ENCODE measurements around the gene ARHGAP22. TPM values are rescaled to one million over a fixed set of nuclear protein-coding genes. Genes with fewer than 3 reads are reported as not detected.

Gene ARHGAP22
- total RNA-seq, 1 donor from 2014 or later = 1.0 TPM

DNA sequence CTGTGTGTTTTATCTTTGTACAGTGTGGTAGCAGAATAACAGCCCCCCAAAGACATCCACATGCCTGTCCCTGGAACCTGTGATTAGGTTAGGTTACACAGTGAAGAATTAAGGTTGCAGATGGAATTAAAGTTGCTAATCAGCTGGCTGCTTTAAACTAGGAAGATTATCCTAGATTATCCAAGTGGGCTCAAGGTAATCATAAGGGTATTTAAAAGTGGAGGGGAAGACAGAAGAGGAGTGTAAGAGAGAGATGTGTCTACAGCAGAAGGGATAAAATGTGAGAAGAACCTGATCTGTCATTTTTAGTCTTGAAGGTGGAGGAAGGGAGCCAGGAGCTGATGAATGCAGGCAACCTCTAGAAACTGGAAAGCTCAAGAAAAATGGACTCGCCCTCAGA lies 117.6 kb downstream of the ARHGAP22 start:
- H3K9ac ChIP-seq (ENCODE audit: low read depth in 1 of 3, low read length in 3 of 3) = no peak overlapping the region
- H3K36me3 ChIP-seq (ENCODE audit: control insufficient read depth in 3 of 3, insufficient read depth in 3 of 3, low read length in 3 of 3) = no peaks in the 10 kb centered on the region
- no peaks in the 10 kb centered on the region for H3K27me3 ChIP-seq (ENCODE audit: control insufficient read depth in 3 of 3, insufficient read depth in 3 of 3, low read length in 3 of 3)
- no peak overlapping the region for H3K4me3 ChIP-seq (ENCODE audit: low read length in 3 of 3)
- H3K4me1 ChIP-seq (ENCODE audit: control insufficient read depth in 3 of 3, insufficient read depth in 3 of 3, low read length in 3 of 3) = no peaks in the 10 kb centered on the region
- H3K27ac ChIP-seq (ENCODE audit: low read depth, low read length) = no peak overlapping the region
- no peaks in the 10 kb centered on the region for H3K9me3 ChIP-seq (ENCODE audit: control insufficient read depth in 3 of 3, low read length in 3 of 3)

DNA sequence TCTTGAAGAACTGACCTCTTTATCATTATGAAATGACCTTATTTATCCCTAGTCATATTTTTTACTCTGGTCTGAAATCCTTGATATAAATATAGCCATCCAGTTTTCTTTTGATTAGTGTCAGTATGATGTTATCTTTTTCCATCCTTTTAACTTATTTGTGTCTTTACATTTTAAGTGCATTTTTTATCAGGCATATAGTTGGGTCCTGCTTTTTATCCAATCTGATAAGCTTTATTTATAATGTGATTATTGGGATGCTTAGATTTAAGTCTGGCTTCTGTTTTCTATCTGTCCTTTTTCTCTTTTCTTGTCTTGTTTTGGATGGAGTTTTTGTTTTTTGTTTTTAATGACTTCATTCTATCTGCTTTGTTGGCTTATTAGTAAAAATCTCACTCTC lies 119.2 kb downstream of the ARHGAP22 start:
- Histone ChIP-seq H3K4me1 (ENCODE audit: control insufficient read depth in 3 of 3, insufficient read depth in 3 of 3, low read length in 3 of 3) (no peaks in the 10 kb centered on the region), H3K36me3 (ENCODE audit: control insufficient read depth in 3 of 3, insufficient read depth in 3 of 3, low read length in 3 of 3) (no peaks in the 10 kb centered on the region), H3K27me3 (ENCODE audit: control insufficient read depth in 3 of 3, insufficient read depth in 3 of 3, low read length in 3 of 3) (peaks cover 0 to 4% (median 0%) of the 10 kb centered on the region in 3 donors), H3K9ac (ENCODE audit: low read depth in 1 of 3, low read length in 3 of 3) (no peak overlapping the region), H3K27ac (ENCODE audit: low read depth, low read length) (no peak overlapping the region), H3K4me3 (ENCODE audit: low read length in 3 of 3) (no peak overlapping the region), H3K9me3 (ENCODE audit: control insufficient read depth in 3 of 3, low read length in 3 of 3) (no peaks in the 10 kb centered on the region)

DNA sequence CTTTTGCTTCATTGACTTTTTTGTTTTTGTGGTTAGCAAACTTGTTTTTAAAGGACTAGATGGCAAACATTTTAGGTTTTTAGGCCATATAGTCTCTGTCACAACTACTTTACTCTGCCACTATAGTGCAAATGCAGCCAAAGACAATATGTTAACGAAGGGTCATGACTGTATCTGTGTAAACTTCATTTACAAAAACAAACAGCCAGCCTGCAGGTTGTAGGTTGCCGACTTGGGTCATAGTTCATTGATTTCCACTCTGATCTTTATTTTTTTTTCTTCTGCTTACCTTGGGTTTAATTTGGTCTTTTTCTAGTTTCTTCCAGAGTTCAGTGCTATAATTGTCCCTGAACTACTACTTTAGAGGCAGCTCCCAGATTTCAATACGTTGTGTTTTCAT lies 120.0 kb downstream of the ARHGAP22 start:
- H3K27ac ChIP-seq (ENCODE audit: low read depth, low read length) = no peak overlapping the region
- H3K4me3 ChIP-seq (ENCODE audit: low read length in 3 of 3) = no peak overlapping the region
- H3K9me3 ChIP-seq (ENCODE audit: control insufficient read depth in 3 of 3, low read length in 3 of 3) = no peaks in the 10 kb centered on the region
- no peak overlapping the region for H3K9ac ChIP-seq (ENCODE audit: low read depth in 1 of 3, low read length in 3 of 3)
- no peaks in the 10 kb centered on the region for H3K4me1 ChIP-seq (ENCODE audit: control insufficient read depth in 3 of 3, insufficient read depth in 3 of 3, low read length in 3 of 3)
- H3K36me3 ChIP-seq (ENCODE audit: control insufficient read depth in 3 of 3, insufficient read depth in 3 of 3, low read length in 3 of 3) = no peaks in the 10 kb centered on the region
- peaks cover 0 to 5% (median 2%) of the 10 kb centered on the region in 3 donors for H3K27me3 ChIP-seq (ENCODE audit: control insufficient read depth in 3 of 3, insufficient read depth in 3 of 3, low read length in 3 of 3)

DNA sequence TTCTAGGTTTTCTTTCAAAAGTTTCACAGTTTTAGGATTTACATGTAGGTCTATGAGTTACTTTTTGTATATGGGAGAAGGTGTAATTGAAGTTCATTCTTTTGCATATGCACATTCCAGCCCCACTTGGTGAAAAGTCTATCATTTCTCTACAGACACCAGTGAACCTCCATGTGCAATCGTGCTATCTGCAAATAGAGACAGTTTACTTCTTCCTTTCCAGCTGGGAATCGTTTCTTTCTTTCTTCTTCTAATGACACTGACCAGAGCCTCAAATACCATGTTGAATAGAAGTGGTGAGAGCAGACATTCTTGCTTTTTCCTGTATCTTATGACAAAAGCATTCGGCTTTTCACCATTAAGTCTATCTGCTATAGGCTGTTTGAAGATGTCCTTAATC lies 122.7 kb downstream of the ARHGAP22 start:
- no peak overlapping the region for H3K4me3 ChIP-seq (ENCODE audit: low read length in 3 of 3)

DNA sequence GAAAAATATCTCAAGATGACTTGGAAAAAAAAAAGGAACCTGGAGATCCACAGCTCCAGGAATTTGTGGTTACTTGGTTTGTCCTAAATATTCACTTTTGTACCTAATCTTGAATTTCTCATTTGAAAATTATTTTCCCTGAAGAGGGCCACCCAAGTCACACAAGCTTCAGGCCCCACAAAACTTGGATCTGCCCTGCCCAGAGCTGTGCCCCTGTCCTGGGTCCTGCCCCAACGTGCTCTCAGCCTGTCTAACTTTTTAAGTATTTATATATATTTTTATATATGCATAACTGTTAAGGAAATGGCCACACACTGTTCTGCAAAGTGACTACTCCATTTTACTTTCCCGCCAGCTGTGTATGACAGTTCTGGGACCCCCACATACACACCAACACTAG lies 123.5 kb downstream of the ARHGAP22 start:
- Histone ChIP-seq H3K9ac (ENCODE audit: low read depth in 1 of 3, low read length in 3 of 3) (no peak overlapping the region), H3K4me1 (ENCODE audit: control insufficient read depth in 3 of 3, insufficient read depth in 3 of 3, low read length in 3 of 3) (no peaks in the 10 kb centered on the region), H3K27me3 (ENCODE audit: control insufficient read depth in 3 of 3, insufficient read depth in 3 of 3, low read length in 3 of 3) (peaks cover 0 to 5% (median 2%) of the 10 kb centered on the region in 3 donors), H3K36me3 (ENCODE audit: control insufficient read depth in 3 of 3, insufficient read depth in 3 of 3, low read length in 3 of 3) (no peaks in the 10 kb centered on the region), H3K9me3 (ENCODE audit: control insufficient read depth in 3 of 3, low read length in 3 of 3) (no peaks in the 10 kb centered on the region), H3K4me3 (ENCODE audit: low read length in 3 of 3) (no peak overlapping the region), H3K27ac (ENCODE audit: low read depth, low read length) (no peak overlapping the region)

More for the DNA sequence above, 122.7 kb downstream of the ARHGAP22 start:
- no peaks in the 10 kb centered on the region for H3K4me1 ChIP-seq (ENCODE audit: control insufficient read depth in 3 of 3, insufficient read depth in 3 of 3, low read length in 3 of 3)
- H3K36me3 ChIP-seq (ENCODE audit: control insufficient read depth in 3 of 3, insufficient read depth in 3 of 3, low read length in 3 of 3) = no peaks in the 10 kb centered on the region
- no peak overlapping the region for H3K9ac ChIP-seq (ENCODE audit: low read depth in 1 of 3, low read length in 3 of 3)
- H3K9me3 ChIP-seq (ENCODE audit: control insufficient read depth in 3 of 3, low read length in 3 of 3) = no peaks in the 10 kb centered on the region
- no peak overlapping the region for H3K27ac ChIP-seq (ENCODE audit: low read depth, low read length)
- H3K27me3 ChIP-seq (ENCODE audit: control insufficient read depth in 3 of 3, insufficient read depth in 3 of 3, low read length in 3 of 3) = peaks cover 0 to 5% (median 2%) of the 10 kb centered on the region in 3 donors

DNA sequence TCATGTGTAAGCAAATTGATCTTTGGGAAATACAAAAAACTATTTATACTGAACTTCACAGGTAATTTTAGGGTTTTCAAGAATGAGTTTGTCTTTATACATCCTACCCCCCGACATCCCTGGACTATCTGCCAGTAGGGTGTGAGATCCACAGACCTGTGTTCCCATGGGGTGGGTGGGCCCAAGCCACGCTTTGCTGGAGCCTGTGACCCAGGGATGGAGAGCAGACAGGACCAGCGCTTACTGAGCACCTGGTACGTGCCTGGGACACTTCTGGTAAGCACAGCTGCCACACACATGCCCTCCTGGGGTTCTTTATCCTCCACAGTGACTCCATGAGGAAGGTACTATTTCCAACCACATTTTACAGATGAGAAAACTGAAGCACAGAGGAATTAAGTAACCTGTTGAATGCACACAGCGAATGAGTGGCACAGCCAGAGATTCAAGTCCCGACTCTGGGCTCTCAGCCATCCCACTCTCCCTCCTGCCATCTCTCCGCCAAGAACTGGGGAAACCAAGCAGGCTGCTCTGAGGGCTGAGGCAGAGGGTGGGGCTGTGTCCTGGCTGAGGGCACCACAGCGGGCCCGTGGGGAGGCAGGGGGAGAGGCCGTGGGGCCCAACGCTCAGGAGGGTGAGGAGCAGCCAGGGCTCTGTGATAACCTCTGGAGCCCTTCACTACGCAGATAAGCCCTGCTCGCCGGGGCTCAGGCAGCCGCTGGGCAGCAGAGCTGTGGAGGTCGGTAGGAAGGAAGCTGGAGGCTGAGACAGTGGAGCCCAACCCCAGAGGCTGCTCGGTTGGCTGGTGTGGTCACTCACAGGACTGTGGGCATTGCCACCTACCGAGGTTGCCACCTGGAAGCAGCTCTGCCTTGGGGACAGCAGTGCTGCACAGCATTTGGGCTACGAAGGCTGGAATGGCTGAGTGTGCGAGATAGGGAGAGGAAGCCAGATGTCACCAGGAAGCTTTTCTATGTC lies 124.2 kb downstream of the ARHGAP22 start:
- Histone ChIP-seq H3K27me3 (ENCODE audit: control insufficient read depth in 3 of 3, insufficient read depth in 3 of 3, low read length in 3 of 3) (peaks cover 0 to 5% (median 2%) of the 10 kb centered on the region in 3 donors), H3K9ac (ENCODE audit: low read depth in 1 of 3, low read length in 3 of 3) (no peak overlapping the region), H3K9me3 (ENCODE audit: control insufficient read depth in 3 of 3, low read length in 3 of 3) (no peaks in the 10 kb centered on the region), H3K36me3 (ENCODE audit: control insufficient read depth in 3 of 3, insufficient read depth in 3 of 3, low read length in 3 of 3) (no peaks in the 10 kb centered on the region), H3K4me1 (ENCODE audit: control insufficient read depth in 3 of 3, insufficient read depth in 3 of 3, low read length in 3 of 3) (no peaks in the 10 kb centered on the region), H3K4me3 (ENCODE audit: low read length in 3 of 3) (no peak overlapping the region), H3K27ac (ENCODE audit: low read depth, low read length) (no peak overlapping the region)

DNA sequence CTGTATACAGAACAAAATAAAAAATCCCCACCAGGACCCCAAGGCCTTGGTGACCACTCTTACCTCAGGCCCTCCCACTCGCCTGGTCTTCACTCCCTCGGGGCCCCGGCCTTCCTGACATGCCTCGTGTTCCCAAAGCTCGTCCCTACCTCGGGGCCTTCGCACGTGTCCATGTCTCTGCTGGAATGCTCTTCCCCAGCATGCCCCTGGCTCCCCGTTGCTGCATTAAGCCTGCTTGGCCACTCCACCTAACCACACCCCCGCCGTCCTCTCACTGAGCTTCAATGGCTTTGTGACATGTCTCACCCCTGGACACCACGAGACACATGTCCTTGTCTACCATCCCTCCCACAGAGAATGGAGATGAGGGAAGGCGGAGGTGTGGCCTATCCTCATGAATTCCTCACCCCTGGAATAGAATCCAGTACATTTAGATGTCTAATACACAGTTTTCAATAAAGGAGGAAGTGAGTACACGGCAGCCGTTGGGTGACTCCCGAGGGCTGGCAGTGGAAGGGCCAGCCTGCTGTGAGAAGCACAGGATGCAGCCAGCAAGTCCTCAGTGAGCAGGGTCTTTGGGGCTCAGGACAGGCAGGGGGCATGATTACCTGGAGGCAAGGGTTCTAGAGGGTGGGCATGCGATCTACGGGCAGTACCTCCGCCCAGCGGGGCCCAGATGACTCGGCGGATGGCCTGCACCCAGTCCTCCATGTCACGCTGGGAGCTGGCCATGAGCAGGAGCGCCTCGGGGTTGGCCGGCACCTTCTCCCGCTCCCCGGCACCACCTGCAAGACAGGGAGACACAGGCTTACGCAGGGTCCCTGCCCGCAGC lies 125.7 kb downstream of the ARHGAP22 start:
- Histone ChIP-seq H3K4me1 (ENCODE audit: control insufficient read depth in 3 of 3, insufficient read depth in 3 of 3, low read length in 3 of 3) (no peaks in the 10 kb centered on the region), H3K27me3 (ENCODE audit: control insufficient read depth in 3 of 3, insufficient read depth in 3 of 3, low read length in 3 of 3) (peaks cover 0 to 5% (median 2%) of the 10 kb centered on the region in 3 donors), H3K27ac (ENCODE audit: low read depth, low read length) (no peak overlapping the region), H3K4me3 (ENCODE audit: low read length in 3 of 3) (no peak overlapping the region), H3K36me3 (ENCODE audit: control insufficient read depth in 3 of 3, insufficient read depth in 3 of 3, low read length in 3 of 3) (no peaks in the 10 kb centered on the region), H3K9me3 (ENCODE audit: control insufficient read depth in 3 of 3, low read length in 3 of 3) (no peaks in the 10 kb centered on the region), H3K9ac (ENCODE audit: low read depth in 1 of 3, low read length in 3 of 3) (no peak overlapping the region)

DNA sequence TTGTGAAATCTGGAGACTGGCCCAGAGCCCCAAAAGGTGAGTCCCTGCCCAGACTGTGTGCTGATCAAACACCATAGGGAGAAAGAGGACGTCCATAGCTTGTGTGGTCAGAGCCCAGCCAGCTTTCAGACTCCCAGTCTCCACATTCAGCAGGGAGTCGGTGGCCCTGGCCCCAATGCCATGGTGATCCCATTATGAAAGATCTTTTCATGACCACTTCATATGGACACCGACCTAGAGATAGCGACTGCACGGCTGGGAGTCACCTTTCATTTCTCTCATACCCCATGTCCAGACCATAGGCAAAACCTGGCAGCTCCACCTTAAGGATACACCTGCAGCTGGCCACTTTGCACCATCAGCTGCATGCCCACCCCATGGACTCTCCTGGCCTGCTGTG lies 126.4 kb downstream of the ARHGAP22 start:
- Histone ChIP-seq H3K4me1 (ENCODE audit: control insufficient read depth in 3 of 3, insufficient read depth in 3 of 3, low read length in 3 of 3) (no peaks in the 10 kb centered on the region), H3K27ac (ENCODE audit: low read depth, low read length) (no peak overlapping the region), H3K4me3 (ENCODE audit: low read length in 3 of 3) (no peak overlapping the region), H3K9me3 (ENCODE audit: control insufficient read depth in 3 of 3, low read length in 3 of 3) (no peaks in the 10 kb centered on the region), H3K36me3 (ENCODE audit: control insufficient read depth in 3 of 3, insufficient read depth in 3 of 3, low read length in 3 of 3) (no peaks in the 10 kb centered on the region), H3K9ac (ENCODE audit: low read depth in 1 of 3, low read length in 3 of 3) (no peak overlapping the region), H3K27me3 (ENCODE audit: control insufficient read depth in 3 of 3, insufficient read depth in 3 of 3, low read length in 3 of 3) (peaks cover 0 to 5% (median 2%) of the 10 kb centered on the region in 3 donors)

DNA sequence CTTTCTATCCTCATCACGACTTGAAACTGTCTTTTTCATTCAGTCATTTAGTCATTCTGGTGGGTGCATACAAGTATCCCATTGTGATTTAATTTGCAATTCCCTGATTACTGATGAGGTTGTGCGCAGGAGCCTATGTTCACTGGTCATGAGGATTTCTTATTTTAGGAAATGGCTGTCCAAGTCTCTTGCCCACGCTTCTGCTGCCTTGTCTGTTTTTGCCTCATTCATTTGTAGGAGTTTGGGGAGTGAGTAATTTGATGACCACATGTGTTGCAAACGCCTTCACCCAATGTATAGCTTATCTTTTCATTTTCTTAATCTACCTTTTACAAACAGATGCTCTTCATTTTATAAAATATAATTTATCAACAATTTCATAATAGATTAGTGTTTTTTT lies 127.3 kb downstream of the ARHGAP22 start:
- peaks cover 0 to 5% (median 2%) of the 10 kb centered on the region in 3 donors for H3K27me3 ChIP-seq (ENCODE audit: control insufficient read depth in 3 of 3, insufficient read depth in 3 of 3, low read length in 3 of 3)
- H3K9ac ChIP-seq (ENCODE audit: low read depth in 1 of 3, low read length in 3 of 3) = no peak overlapping the region
- no peaks in the 10 kb centered on the region for H3K36me3 ChIP-seq (ENCODE audit: control insufficient read depth in 3 of 3, insufficient read depth in 3 of 3, low read length in 3 of 3)
- no peaks in the 10 kb centered on the region for H3K9me3 ChIP-seq (ENCODE audit: control insufficient read depth in 3 of 3, low read length in 3 of 3)
- H3K4me3 ChIP-seq (ENCODE audit: low read length in 3 of 3) = no peak overlapping the region
- no peaks in the 10 kb centered on the region for H3K4me1 ChIP-seq (ENCODE audit: control insufficient read depth in 3 of 3, insufficient read depth in 3 of 3, low read length in 3 of 3)
- no peak overlapping the region for H3K27ac ChIP-seq (ENCODE audit: low read depth, low read length)

DNA sequence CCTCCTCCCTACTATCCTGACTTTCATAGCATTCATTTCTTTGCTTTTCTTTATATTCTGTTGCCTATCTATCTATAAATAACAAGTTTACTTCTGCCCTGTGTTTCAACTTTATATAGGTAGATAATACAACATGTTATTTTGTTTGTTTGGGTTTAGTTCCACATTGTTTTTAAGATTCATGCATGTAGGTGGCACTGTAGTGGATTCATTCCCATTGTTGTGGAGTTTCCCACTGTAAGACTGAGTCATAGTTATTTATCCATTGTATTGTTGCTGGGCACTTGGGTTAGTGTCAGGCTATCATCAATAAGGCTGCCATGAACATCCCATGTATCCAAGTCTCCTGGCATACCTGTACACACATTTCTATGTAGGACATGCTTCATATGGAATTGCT lies 127.7 kb downstream of the ARHGAP22 start:
- Histone ChIP-seq H3K4me1 (ENCODE audit: control insufficient read depth in 3 of 3, insufficient read depth in 3 of 3, low read length in 3 of 3) (no peaks in the 10 kb centered on the region), H3K9ac (ENCODE audit: low read depth in 1 of 3, low read length in 3 of 3) (no peak overlapping the region), H3K4me3 (ENCODE audit: low read length in 3 of 3) (no peak overlapping the region), H3K27ac (ENCODE audit: low read depth, low read length) (no peak overlapping the region), H3K27me3 (ENCODE audit: control insufficient read depth in 3 of 3, insufficient read depth in 3 of 3, low read length in 3 of 3) (peaks cover 0 to 5% (median 2%) of the 10 kb centered on the region in 3 donors), H3K36me3 (ENCODE audit: control insufficient read depth in 3 of 3, insufficient read depth in 3 of 3, low read length in 3 of 3) (no peaks in the 10 kb centered on the region), H3K9me3 (ENCODE audit: control insufficient read depth in 3 of 3, low read length in 3 of 3) (no peaks in the 10 kb centered on the region)
